IPS DF 19.7 (cell line): ENCODE data around the gene TBK1.
A peak's percentile ranks its signal among the peaks of the same experiment; 100 is the strongest.

Experiments
- DNase-seq: peaks from one replicate; pipeline ENCODE4 v3.0.0-alpha.2; 2013; ENCODE audit warnings: low read depth, low spot score

TBK1 gene

DNA sequence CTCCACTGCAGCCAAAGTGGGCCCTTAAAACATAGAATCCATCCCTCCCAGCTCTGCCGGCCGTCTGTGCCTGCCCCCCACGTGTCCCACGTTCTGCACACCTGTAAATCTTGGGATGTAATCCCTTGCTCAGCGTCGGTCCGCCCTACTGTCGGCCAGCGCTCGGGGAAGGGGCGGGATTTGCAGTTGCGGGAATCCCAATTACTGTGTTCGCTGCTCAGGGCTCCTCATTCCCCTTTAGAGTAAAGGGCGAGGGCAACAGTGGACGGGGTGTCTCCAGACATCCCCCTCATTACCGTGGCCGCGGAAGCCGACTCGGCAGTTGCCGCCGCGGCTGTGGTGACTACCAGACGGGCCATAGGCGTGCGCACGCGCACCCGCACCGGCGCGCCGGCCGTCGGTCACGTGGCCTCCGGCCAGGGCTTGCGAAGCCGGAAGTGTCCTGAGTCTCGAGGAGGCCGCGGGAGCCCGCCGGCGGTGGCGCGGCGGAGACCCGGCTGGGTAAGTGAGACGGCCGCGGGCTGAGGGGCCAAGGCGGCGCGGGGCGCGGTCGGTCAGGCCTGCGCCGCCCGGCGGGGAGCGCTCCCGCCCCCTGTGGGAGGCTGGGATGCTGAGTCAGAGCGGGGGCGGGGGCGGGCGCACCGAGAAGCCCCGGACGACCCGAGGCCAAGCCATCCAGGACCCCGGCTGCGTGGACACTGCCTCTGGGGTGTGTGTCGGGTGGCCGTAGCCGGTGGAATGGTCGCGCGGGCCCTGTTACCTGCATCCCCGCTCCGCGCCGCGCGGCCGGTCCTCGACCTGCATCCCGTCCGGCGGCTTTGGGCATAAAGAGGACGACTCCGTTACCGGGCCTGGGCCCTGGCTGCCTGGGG is at the start of gene TBK1:
TBK1 (plus strand) TSS at position 434 of the 872 bp plus-strand sequence. CDS start 3,751 bp downstream, outside the sequence.
- DNase-seq: peak; percentile 23

- no peak for DNase-seq
These were observed 49.7 kb upstream of the TBK1 start for GRCh38 chr12:64402181-64402580.

- DNase-seq: peak; percentile 94
These were observed 48.0 kb upstream of the TBK1 start, which contains the start of gene XPOT for GRCh38 chr12:64403707-64404469. XPOT (plus strand) TSS chr12:64404392; CDS start chr12:64410036, 5,644 bp downstream.

- no peak for DNase-seq
These were observed 47.3 kb upstream of the TBK1 start for GRCh38 chr12:64404470-64405256.

- DNase-seq: no peak
These were observed 44.3 kb upstream of the TBK1 start for GRCh38 chr12:64407342-64408223.

- DNase-seq: no peak
These were observed 40.5 kb upstream of the TBK1 start for GRCh38 chr12:64411427-64411826.

DNA sequence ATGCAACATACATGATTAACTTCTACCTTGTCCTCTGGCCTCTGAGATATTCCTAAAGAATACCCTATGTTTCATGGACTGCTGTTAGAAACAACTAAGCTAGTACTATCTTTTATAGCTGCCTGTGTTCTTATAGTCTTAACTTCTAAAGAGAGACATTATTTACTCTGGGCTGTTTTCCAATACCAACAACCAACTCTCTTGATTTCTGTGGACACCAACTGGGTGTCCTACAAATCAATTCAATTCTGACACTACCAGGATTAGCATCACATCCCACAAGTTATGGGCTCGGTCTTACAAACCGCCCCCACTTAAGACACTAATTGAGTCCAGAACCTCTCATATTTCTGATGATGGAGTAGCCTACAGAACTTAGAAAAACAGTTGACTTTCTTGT is 39.5 kb upstream of the TBK1 start:
- DNase-seq: no peak

- DNase-seq: no peak
These were observed 38.0 kb upstream of the TBK1 start for GRCh38 chr12:64413884-64414283.

DNA sequence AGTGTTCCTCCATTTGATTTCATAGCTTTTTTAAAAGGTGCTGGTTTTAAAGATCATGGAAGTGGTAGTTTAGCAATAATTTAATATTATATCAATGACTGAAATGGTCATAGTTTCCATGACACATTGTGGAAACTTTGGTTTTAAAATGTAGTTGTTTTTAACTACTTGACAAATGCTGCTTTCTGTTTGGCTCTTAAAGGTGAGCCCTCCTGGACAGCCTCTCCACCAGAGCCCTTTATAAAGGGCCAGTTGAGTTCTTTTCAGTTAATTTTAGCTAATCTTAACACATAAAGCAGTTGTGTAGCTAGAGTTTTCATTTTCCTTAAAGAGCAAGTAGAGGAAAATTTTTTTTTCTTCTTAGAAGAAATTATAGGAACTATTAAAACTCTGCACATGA is 33.7 kb upstream of the TBK1 start:
- no peak for DNase-seq

GRCh38 chr12:64419696-64420095 is 32.2 kb upstream of the TBK1 start:
- no peak for DNase-seq

DNA sequence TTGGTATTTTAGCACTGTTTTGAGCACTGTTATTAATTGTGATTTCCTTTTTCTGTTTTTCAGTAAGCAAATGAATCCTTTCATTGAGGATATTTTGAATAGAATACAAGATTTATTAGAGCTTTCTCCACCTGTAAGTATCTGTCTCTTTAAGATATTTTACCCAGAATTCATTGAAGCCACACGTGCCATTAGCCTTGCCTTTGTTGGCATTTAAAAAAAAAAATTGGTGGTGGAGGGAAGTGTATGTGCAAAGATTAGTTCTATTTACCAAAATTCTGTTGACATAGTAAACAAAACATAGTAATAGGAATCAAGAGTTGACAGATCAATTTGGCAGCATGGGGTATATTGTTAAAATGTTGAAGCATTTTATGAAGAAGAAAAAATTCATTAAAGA is 23.9 kb upstream of the TBK1 start:
- DNase-seq: no peak

- no peak for DNase-seq
These were observed 23.0 kb upstream of the TBK1 start for GRCh38 chr12:64428956-64429355.

DNA sequence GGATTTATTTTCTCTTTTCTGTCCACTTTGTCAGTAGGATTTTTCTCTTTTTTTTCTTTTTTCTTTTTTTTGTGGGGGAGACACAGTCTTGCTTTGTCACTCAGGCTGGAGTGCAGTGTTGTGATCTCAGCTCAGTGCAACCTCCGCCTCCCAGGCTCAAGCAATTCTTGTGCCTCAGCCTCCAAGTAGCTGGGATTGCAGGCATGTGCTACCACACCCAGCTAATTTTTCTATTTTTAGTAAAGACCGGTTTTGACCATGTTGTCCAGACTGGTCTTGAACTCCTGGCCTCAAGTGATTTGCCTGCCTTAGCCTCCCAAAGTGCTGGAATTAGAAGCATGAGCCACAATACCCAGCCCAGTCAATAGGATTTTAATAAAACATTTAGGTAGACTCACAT is 21.0 kb upstream of the TBK1 start:
- no peak for DNase-seq

DNA sequence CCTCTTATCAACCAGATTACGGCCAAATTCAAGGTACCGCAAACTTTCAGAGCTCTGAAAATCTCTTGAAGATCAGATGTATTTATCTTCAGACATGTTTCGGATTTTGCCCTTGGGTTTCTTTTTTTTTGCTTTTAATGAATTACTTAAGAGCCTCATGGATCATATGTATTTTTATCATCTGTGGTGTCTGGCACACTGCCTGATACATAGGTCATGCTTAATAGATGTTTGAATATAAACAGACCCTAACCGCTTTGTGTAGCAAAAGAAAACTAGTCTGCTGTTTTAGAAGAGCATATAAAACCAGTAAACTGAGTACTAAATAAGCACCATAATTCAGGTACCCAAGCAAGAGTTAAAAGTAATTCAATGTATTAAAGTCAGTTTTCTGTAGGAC is 20.1 kb upstream of the TBK1 start:
- DNase-seq: no peak

GRCh38 chr12:64433915-64434314 is 18.0 kb upstream of the TBK1 start:
- no peak for DNase-seq

GRCh38 chr12:64440100-64440499 is 11.8 kb upstream of the TBK1 start:
- DNase-seq: no peak

- no peak for DNase-seq
These were observed 6.4 kb upstream of the TBK1 start for GRCh38 chr12:64445490-64445889.

DNA sequence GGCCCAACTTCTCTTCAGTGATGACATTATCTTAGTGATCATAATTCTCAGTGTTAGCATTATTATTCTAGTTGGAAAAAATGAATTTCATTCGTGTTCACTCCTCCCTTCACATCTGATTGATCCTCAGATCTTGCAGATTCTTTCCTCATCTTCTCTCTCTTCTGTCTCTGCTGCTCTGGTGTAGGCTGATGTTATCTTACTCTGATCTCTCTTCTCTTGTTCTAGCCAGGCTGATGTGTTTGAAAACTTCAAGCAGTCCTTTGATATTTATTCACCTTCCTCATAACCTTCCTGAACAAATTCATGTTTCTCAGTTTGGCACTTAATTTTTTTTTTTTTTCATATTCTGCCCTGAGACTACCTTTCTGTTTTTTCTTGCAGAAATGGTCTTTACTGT is 5.6 kb upstream of the TBK1 start:
- no peak for DNase-seq

GRCh38 chr12:64450057-64450640 is 1.8 kb upstream of the TBK1 start:
- no peak for DNase-seq

DNA sequence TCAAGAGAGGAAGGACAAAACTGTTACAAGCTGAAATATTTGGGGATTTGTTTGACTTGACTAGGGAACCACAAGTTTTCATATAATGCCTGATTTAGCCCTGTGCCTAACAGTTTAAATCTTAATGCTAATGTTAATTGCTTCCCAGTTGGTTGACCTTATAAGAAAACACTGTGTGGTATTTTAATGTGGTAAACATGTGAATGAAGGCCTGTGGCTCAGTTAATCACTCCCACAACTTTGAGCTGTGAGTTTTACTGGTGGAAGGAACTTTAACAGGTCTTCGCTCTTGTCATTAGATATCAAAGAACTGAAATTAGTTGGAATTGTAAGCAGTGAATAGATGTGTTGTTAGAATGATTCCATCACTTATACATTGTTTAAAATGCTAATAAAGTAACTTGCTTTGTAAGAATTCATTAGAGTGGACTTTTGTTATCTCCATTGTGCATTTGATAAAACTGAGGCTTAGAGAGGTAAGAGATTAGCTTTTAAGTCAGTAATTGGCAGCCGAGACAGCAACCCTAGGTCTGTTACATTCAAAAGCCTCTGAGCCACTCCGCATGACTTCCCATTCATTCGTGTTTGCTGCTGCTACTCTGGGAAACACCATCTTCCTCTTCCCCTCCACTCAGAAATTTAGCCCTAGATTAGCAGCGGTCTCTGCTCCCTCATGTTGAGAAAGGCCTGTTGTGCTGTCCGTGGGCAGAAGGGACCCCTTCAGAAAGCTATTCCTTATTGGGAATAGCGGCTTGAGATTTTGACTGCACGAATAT is 1.0 kb upstream of the TBK1 start:
- no peak for DNase-seq
